ENCODE results near the gene CYP4F3. TPM values are rescaled to one million over a fixed set of nuclear protein-coding genes. Genes with fewer than 3 reads are reported as not detected.
"Not testable (repeated sequence)": the region's sequence is repeated elsewhere in the genome, so short reads cannot be mapped to it uniquely, and the experiment has no call there.

The CYP4F3 gene
- total and polyA plus RNA-seq, 2 experiments from 2014 or later, result not detected

- Histone ChIP-seq H3K27ac (no peak overlapping the region), H3K27me3 (no peaks in the 10 kb centered on the region), H3K36me3 (no peaks in the 10 kb centered on the region), H3K4me3 (no peak overlapping the region), H3K4me1 (ENCODE audit: low read depth) (no peaks in the 10 kb centered on the region), H3K9me3 (ENCODE audit: low read depth) (no peaks in the 10 kb centered on the region)
- TF ChIP-seq, protein P1, sequence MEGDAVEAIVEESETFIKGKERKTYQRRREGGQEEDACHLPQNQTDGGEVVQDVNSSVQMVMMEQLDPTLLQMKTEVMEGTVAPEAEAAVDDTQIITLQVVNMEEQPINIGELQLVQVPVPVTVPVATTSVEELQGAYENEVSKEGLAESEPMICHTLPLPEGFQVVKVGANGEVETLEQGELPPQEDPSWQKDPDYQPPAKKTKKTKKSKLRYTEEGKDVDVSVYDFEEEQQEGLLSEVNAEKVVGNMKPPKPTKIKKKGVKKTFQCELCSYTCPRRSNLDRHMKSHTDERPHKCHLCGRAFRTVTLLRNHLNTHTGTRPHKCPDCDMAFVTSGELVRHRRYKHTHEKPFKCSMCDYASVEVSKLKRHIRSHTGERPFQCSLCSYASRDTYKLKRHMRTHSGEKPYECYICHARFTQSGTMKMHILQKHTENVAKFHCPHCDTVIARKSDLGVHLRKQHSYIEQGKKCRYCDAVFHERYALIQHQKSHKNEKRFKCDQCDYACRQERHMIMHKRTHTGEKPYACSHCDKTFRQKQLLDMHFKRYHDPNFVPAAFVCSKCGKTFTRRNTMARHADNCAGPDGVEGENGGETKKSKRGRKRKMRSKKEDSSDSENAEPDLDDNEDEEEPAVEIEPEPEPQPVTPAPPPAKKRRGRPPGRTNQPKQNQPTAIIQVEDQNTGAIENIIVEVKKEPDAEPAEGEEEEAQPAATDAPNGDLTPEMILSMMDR (IDR thresholded peaks at IDR 0.05; ENCODE audit: low read depth, low read length), result no peak
- no peak for DNase-seq (ENCODE audit: low read depth in 1 of 2, low spot score in 1 of 2)
These were observed 31.3 kb downstream of the CYP4F3 start for GRCh38 chr19:15671891-15672579.

- DNase-seq (ENCODE audit: low read depth in 1 of 2, low spot score in 1 of 2), result peak in 1 of 2 donors; percentile 81
- Histone ChIP-seq H3K9me3 (ENCODE audit: low read depth) (no peaks in the 10 kb centered on the region), H3K4me3 (no peak within 1 kb of the TSS), H3K4me1 (ENCODE audit: low read depth) (no peaks in the 10 kb centered on the region), H3K27me3 (no peaks in the 10 kb centered on the region), H3K36me3 (no peaks in the 10 kb centered on the region), H3K27ac (no peak within 1 kb of the TSS)
- TF ChIP-seq, protein P1 (IDR thresholded peaks at IDR 0.05; ENCODE audit: low read depth, low read length), result no peak
These were observed 32.0 kb downstream of the CYP4F3 start, which contains the start of gene CYP4F12 for GRCh38 chr19:15672580-15673175. Gene CYP4F12 (plus strand): TSS chr19:15673087. CDS start chr19:15673530, 443 bp downstream.

GRCh38 chr19:15673176-15673654 is 32.5 kb downstream of the CYP4F3 start:
- Histone ChIP-seq H3K9me3 (ENCODE audit: low read depth) (no peaks in the 10 kb centered on the region), H3K4me3 (no peak overlapping the region), H3K27ac (no peak overlapping the region), H3K36me3 (no peaks in the 10 kb centered on the region), H3K27me3 (no peaks in the 10 kb centered on the region), H3K4me1 (ENCODE audit: low read depth) (no peaks in the 10 kb centered on the region)
- peak in 1 of 2 donors; percentile 1 for DNase-seq (ENCODE audit: low read depth in 1 of 2, low spot score in 1 of 2)
- TF ChIP-seq, protein P1 (IDR thresholded peaks at IDR 0.05; ENCODE audit: low read depth, low read length), result no peak

GRCh38 chr19:15675560-15675959 is 34.9 kb downstream of the CYP4F3 start:
- TF ChIP-seq, protein P1 (IDR thresholded peaks at IDR 0.05; ENCODE audit: low read depth, low read length), result no peak
- H3K4me3 ChIP-seq, result no peak overlapping the region
- no peaks in the 10 kb centered on the region for H3K9me3 ChIP-seq (ENCODE audit: low read depth)
- no peaks in the 10 kb centered on the region for H3K4me1 ChIP-seq (ENCODE audit: low read depth)
- no peak overlapping the region for H3K27ac ChIP-seq
- H3K27me3 ChIP-seq, result no peaks in the 10 kb centered on the region
- DNase-seq (ENCODE audit: low read depth in 1 of 2, low spot score in 1 of 2), result no peak
- no peaks in the 10 kb centered on the region for H3K36me3 ChIP-seq

- Histone ChIP-seq H3K27me3 (no peaks in the 10 kb centered on the region), H3K4me3 (no peak overlapping the region), H3K27ac (no peak overlapping the region), H3K4me1 (ENCODE audit: low read depth) (no peaks in the 10 kb centered on the region), H3K36me3 (no peaks in the 10 kb centered on the region), H3K9me3 (ENCODE audit: low read depth) (no peaks in the 10 kb centered on the region)
- TF ChIP-seq, protein P1 (IDR thresholded peaks at IDR 0.05; ENCODE audit: low read depth, low read length), result no peak
- no peak for DNase-seq (ENCODE audit: low read depth in 1 of 2, low spot score in 1 of 2)
These were observed 38.4 kb downstream of the CYP4F3 start for GRCh38 chr19:15679089-15679488.

GRCh38 chr19:15679865-15680264 is 39.2 kb downstream of the CYP4F3 start:
- DNase-seq (ENCODE audit: low read depth in 1 of 2, low spot score in 1 of 2); H3K27ac ChIP-seq; H3K9me3 ChIP-seq (ENCODE audit: low read depth); H3K27me3 ChIP-seq; H3K4me1 ChIP-seq (ENCODE audit: low read depth); H3K4me3 ChIP-seq; H3K36me3 ChIP-seq: not testable (repeated sequence)
